ENCODE measurements around the gene SYNRG. TPM values are rescaled to one million over a fixed set of nuclear protein-coding genes. Genes with fewer than 3 reads are reported as not detected.

Gene SYNRG
- total and polyA plus RNA-seq, 4 donors, result 6.5 to 20.5 (median 15.9) TPM

DNA sequence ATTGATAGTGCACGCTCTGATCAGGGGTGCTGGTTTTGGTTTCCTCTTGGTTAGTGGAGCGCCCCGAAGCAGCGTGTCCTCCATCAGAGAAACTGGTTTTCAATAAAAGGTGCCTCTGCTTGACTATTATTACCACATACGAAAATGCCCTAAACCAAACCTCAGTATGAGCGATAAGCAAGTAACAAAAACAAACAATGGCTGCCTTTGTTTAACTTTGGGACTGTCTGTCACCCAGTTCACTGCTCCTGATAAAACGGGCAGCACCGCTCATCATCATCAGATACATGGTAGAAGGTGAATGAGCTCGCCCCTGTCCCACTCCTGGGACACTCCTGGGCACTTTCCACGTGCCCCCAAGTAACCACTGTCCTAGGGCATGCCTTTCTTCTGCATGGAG, 95.5 kb downstream of the SYNRG start:
- WGBS, result 95% methylated on average over 10 of the region's 10 CpGs

DNA sequence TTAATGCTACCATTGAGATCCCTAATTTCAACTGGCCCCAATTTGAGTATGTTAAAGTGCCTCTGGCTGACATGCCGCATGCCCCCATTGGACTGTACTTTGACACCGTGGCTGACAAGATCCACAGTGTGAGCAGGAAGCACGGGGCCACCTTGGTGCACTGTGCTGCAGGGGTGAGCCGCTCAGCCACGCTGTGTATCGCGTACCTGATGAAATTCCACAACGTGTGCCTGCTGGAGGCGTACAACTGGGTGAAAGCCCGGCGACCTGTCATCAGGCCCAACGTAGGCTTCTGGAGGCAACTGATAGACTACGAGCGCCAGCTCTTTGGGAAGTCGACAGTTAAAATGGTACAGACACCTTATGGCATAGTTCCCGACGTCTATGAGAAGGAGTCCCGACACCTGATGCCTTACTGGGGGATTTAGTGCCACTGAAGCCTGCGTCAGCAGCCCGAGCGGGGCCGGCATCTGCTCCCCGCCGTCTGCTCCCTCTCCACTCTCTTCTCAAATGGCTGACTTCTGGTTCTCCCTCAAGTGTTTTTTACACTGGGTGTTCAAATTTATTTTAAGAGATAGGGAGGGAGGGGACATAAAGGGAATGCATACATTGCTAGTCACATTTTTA, 96.7 kb downstream of the SYNRG start:
- peak; percentile 19 for TF ChIP-seq FOXA2 (IDR thresholded peaks at IDR 0.05)
- TF ChIP-seq CTCF (IDR thresholded peaks at IDR 0.05; ENCODE audit: low read depth, low read length, missing input control), result no peak
- peak; percentile 80 to 86 for TF ChIP-seq RXRA (IDR thresholded peaks at IDR 0.05)
- TF ChIP-seq NR2F2 (IDR thresholded peaks at IDR 0.05), result no peak
- TF ChIP-seq HNF4G (IDR thresholded peaks at IDR 0.05), result peak; percentile 48
- TF ChIP-seq, protein P1, sequence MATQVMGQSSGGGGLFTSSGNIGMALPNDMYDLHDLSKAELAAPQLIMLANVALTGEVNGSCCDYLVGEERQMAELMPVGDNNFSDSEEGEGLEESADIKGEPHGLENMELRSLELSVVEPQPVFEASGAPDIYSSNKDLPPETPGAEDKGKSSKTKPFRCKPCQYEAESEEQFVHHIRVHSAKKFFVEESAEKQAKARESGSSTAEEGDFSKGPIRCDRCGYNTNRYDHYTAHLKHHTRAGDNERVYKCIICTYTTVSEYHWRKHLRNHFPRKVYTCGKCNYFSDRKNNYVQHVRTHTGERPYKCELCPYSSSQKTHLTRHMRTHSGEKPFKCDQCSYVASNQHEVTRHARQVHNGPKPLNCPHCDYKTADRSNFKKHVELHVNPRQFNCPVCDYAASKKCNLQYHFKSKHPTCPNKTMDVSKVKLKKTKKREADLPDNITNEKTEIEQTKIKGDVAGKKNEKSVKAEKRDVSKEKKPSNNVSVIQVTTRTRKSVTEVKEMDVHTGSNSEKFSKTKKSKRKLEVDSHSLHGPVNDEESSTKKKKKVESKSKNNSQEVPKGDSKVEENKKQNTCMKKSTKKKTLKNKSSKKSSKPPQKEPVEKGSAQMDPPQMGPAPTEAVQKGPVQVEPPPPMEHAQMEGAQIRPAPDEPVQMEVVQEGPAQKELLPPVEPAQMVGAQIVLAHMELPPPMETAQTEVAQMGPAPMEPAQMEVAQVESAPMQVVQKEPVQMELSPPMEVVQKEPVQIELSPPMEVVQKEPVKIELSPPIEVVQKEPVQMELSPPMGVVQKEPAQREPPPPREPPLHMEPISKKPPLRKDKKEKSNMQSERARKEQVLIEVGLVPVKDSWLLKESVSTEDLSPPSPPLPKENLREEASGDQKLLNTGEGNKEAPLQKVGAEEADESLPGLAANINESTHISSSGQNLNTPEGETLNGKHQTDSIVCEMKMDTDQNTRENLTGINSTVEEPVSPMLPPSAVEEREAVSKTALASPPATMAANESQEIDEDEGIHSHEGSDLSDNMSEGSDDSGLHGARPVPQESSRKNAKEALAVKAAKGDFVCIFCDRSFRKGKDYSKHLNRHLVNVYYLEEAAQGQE (IDR thresholded peaks at IDR 0.05), result no peak
- no peak for TF ChIP-seq JUND (IDR thresholded peaks at IDR 0.05)
- TF ChIP-seq RAD21 (IDR thresholded peaks at IDR 0.05), result no peak
- TF ChIP-seq, protein P2, sequence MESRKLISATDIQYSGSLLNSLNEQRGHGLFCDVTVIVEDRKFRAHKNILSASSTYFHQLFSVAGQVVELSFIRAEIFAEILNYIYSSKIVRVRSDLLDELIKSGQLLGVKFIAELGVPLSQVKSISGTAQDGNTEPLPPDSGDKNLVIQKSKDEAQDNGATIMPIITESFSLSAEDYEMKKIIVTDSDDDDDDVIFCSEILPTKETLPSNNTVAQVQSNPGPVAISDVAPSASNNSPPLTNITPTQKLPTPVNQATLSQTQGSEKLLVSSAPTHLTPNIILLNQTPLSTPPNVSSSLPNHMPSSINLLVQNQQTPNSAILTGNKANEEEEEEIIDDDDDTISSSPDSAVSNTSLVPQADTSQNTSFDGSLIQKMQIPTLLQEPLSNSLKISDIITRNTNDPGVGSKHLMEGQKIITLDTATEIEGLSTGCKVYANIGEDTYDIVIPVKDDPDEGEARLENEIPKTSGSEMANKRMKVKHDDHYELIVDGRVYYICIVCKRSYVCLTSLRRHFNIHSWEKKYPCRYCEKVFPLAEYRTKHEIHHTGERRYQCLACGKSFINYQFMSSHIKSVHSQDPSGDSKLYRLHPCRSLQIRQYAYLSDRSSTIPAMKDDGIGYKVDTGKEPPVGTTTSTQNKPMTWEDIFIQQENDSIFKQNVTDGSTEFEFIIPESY (IDR thresholded peaks at IDR 0.05), result no peak
- TF ChIP-seq YY1 (IDR thresholded peaks at IDR 0.05), result peak; percentile 49
- peak; percentile 65 for TF ChIP-seq MAX (IDR thresholded peaks at IDR 0.05)
- TF ChIP-seq SP1 (IDR thresholded peaks at IDR 0.05), result peak; percentile 76
- no peak for TF ChIP-seq FOXA1 (IDR thresholded peaks at IDR 0.05)
- TF ChIP-seq GABPA (IDR thresholded peaks at IDR 0.05 in 1 of 2, conservative IDR thresholded peaks at IDR 0.05 in 1 of 2), result peak in 1 of 2 donors; percentile 13
- TF ChIP-seq TAF1 (conservative IDR thresholded peaks at IDR 0.05), result no peak
- no peak for TF ChIP-seq EGR1 (IDR thresholded peaks at IDR 0.05; ENCODE audit: low read depth in 2 of 2)
- no peak for TF ChIP-seq ATF3 (IDR thresholded peaks at IDR 0.05)
- TF ChIP-seq HNF4A (conservative IDR thresholded peaks at IDR 0.05), result peak; percentile 95
- Histone ChIP-seq H3K4me3 (ENCODE audit: low read depth in 1 of 3, low read length in 3 of 3) (no peak overlapping the region), H3K27ac (ENCODE audit: low read depth in 1 of 2, low read length in 2 of 2) (peak overlapping the region; percentile 33 to 43), H3K36me3 (ENCODE audit: control insufficient read depth in 4 of 4, insufficient read depth in 3 of 4, low read depth in 1 of 4, low read length in 3 of 4) (peaks cover 3 to 12% (median 8%) of the 10 kb centered on the region in 4 donors), H3K9ac (ENCODE audit: low read depth in 1 of 2, low read length in 2 of 2) (no peak overlapping the region), H3K9me3 (ENCODE audit: control insufficient read depth in 4 of 4, low read length in 3 of 4) (no peaks in the 10 kb centered on the region), H3K4me1 (ENCODE audit: control insufficient read depth in 4 of 4, insufficient read depth in 4 of 4, low read length in 3 of 4) (peaks cover 3 to 29% (median 15%) of the 10 kb centered on the region in 4 donors), H3K27me3 (ENCODE audit: control insufficient read depth in 4 of 4, insufficient read depth in 4 of 4, low read length in 3 of 4) (no peaks in the 10 kb centered on the region)
- WGBS, result 67% methylated on average over 24 of the region's 24 CpGs
- peak; percentile 41 for DNase-seq (ENCODE audit: low spot score)

More for the DNA sequence above, 95.5 kb downstream of the SYNRG start:
- Histone ChIP-seq H3K36me3 (ENCODE audit: control insufficient read depth in 4 of 4, insufficient read depth in 3 of 4, low read depth in 1 of 4, low read length in 3 of 4) (peaks cover 3 to 23% (median 20%) of the 10 kb centered on the region in 4 donors), H3K9me3 (ENCODE audit: control insufficient read depth in 4 of 4, low read length in 3 of 4) (no peaks in the 10 kb centered on the region), H3K27ac (ENCODE audit: low read depth in 1 of 2, low read length in 2 of 2) (no peak overlapping the region), H3K9ac (ENCODE audit: low read depth in 1 of 2, low read length in 2 of 2) (no peak overlapping the region), H3K27me3 (ENCODE audit: control insufficient read depth in 4 of 4, insufficient read depth in 4 of 4, low read length in 3 of 4) (no peaks in the 10 kb centered on the region), H3K4me3 (ENCODE audit: low read depth in 1 of 3, low read length in 3 of 3) (no peak overlapping the region), H3K4me1 (ENCODE audit: control insufficient read depth in 4 of 4, insufficient read depth in 4 of 4, low read length in 3 of 4) (peaks cover 3 to 22% (median 10%) of the 10 kb centered on the region in 4 donors)
- TF ChIP-seq RXRA (IDR thresholded peaks at IDR 0.05) (no peak), NR2F2 (IDR thresholded peaks at IDR 0.05) (no peak), JUND (IDR thresholded peaks at IDR 0.05) (no peak), RAD21 (IDR thresholded peaks at IDR 0.05) (no peak), EGR1 (IDR thresholded peaks at IDR 0.05; ENCODE audit: low read depth in 2 of 2) (no peak), FOXA1 (IDR thresholded peaks at IDR 0.05) (no peak)
- TF ChIP-seq, protein P1 (IDR thresholded peaks at IDR 0.05), result no peak
- no peak for DNase-seq (ENCODE audit: low spot score)

All from liver (tissue), 9 donors.